HG03342 (cell line): ENCODE data around the gene OTOA.
"Not testable (repeated sequence)": the region's sequence is repeated elsewhere in the genome, so short reads cannot be mapped to it uniquely, and the experiment has no call there.

ENCODE experiments used
- ATAC-seq: cut with Tn5 transposase; IDR thresholded peaks from one replicate; pipeline ENCODE4 v1.9.1; 2021; ENCODE audit warnings: mild to moderate bottlenecking, moderate library complexity; ENCODE audit not compliant: unreplicated experiment

The OTOA gene

GRCh38 chr16:21717608-21718007, 53.8 kb downstream of the OTOA start:
- no peak for ATAC-seq

- no peak for ATAC-seq
Observed at GRCh38 chr16:21719283-21719682, 55.5 kb downstream of the OTOA start.

- no peak for ATAC-seq
Observed at GRCh38 chr16:21720533-21720932, 56.8 kb downstream of the OTOA start.

GRCh38 chr16:21722771-21723455, 59.1 kb downstream of the OTOA start:
- ATAC-seq = no peak

GRCh38 chr16:21723532-21723931, 59.8 kb downstream of the OTOA start:
- ATAC-seq = no peak

- no peak for ATAC-seq
Observed at GRCh38 chr16:21727344-21727743, 63.6 kb downstream of the OTOA start.

GRCh38 chr16:21731233-21731632, 67.5 kb downstream of the OTOA start:
- ATAC-seq = not testable (repeated sequence)

- ATAC-seq = not testable (repeated sequence)
Observed at GRCh38 chr16:21740637-21741036, 76.9 kb downstream of the OTOA start.

- not testable (repeated sequence) for ATAC-seq
Observed at GRCh38 chr16:21756192-21757079, 92.7 kb downstream of the OTOA start.

GRCh38 chr16:21757080-21757671, 93.4 kb downstream of the OTOA start:
- peak; percentile 62 for ATAC-seq

- not testable (repeated sequence) for ATAC-seq
Observed at GRCh38 chr16:21768280-21768679, 104.5 kb downstream of the OTOA start.

- ATAC-seq = not testable (repeated sequence)
Observed at GRCh38 chr16:21768810-21769209, 105.0 kb downstream of the OTOA start.

GRCh38 chr16:21769284-21769683, 105.5 kb downstream of the OTOA start:
- not testable (repeated sequence) for ATAC-seq

- ATAC-seq = peak; percentile 61
Observed at GRCh38 chr16:21770584-21770983, 106.8 kb downstream of the OTOA start.

GRCh38 chr16:21772547-21773206, 108.9 kb downstream of the OTOA start:
- ATAC-seq = not testable (repeated sequence)

- ATAC-seq = not testable (repeated sequence)
Observed at GRCh38 chr16:21773207-21773553, 109.4 kb downstream of the OTOA start.

- ATAC-seq = not testable (repeated sequence)
Observed at GRCh38 chr16:21780525-21780924, 116.8 kb downstream of the OTOA start.

GRCh38 chr16:21790506-21790905, 126.7 kb downstream of the OTOA start:
- peak; percentile 62 for ATAC-seq

GRCh38 chr16:21793310-21793709, 129.5 kb downstream of the OTOA start:
- ATAC-seq = not testable (repeated sequence)

- not testable (repeated sequence) for ATAC-seq
Observed at GRCh38 chr16:21798601-21799000, 134.8 kb downstream of the OTOA start.
